ENCODE measurements around the gene A2ML1. TPM values are rescaled to one million over a fixed set of nuclear protein-coding genes. Genes with fewer than 3 reads are reported as not detected.

Gene A2ML1
- total and polyA plus RNA-seq, 8 donors = under 0.01 to 92.0 (median 1.1) TPM; not detected in 4

DNA sequence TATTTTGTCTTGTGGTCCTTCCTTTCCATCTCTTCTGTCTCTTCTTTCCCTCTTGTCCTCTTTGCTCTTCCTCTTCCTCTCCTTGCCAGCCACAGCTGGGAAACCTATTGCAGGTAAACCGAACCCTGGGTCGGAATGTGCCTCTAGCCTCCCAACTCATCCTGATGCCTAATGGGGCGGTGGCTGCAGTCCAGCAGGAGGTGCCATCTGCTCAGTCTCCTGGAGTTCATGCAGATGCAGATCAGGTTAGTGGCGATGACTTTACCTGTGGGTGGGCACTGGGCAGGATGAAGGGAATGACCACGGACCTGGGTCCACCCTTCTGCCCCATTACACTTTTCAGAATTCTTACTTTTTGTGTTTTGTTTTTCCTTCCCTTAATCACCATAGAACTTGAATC lies 100.1 kb downstream of the A2ML1 start:
- Histone ChIP-seq H3K4me1 (no peaks in the 10 kb centered on the region), H3K27me3 (no peaks in the 10 kb centered on the region), H3K36me3 (peaks cover 16 to 84% (median 61%) of the 10 kb centered on the region in 4 donors), H3K27ac (no peak overlapping the region), H3K9me3 (no peaks in the 10 kb centered on the region), H3K4me3 (no peak overlapping the region)
- DNase-seq = no peak
- intact Hi-C loops (cut with DNase I; ENCODE audit: low total_unique reads) = no loop called here
- 93 to 98% (median 93%) methylated on average over 5 of the region's 5 CpGs for WGBS, 5 donors
- TF ChIP-seq EP300 (IDR thresholded peaks at IDR 0.05) (no peak), POLR2A (IDR thresholded peaks at IDR 0.05) (no peak), POLR2AphosphoS5 (IDR thresholded peaks at IDR 0.05) (no peak)
- TF ChIP-seq, protein P1, sequence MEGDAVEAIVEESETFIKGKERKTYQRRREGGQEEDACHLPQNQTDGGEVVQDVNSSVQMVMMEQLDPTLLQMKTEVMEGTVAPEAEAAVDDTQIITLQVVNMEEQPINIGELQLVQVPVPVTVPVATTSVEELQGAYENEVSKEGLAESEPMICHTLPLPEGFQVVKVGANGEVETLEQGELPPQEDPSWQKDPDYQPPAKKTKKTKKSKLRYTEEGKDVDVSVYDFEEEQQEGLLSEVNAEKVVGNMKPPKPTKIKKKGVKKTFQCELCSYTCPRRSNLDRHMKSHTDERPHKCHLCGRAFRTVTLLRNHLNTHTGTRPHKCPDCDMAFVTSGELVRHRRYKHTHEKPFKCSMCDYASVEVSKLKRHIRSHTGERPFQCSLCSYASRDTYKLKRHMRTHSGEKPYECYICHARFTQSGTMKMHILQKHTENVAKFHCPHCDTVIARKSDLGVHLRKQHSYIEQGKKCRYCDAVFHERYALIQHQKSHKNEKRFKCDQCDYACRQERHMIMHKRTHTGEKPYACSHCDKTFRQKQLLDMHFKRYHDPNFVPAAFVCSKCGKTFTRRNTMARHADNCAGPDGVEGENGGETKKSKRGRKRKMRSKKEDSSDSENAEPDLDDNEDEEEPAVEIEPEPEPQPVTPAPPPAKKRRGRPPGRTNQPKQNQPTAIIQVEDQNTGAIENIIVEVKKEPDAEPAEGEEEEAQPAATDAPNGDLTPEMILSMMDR (IDR thresholded peaks at IDR 0.05) = no peak

Other genes with a start within 250 kb of the A2ML1 start
- gene AICDA, start 209.8 kb upstream of the A2ML1 start, total RNA-seq = under 1 TPM in 1 of 5 donors, not detected in 4; 0.37 TPM
- gene AICDA, start 209.8 kb upstream of the A2ML1 start, polyA plus RNA-seq = under 1 TPM in 1 of 3 donors, not detected in 2; 0.18 TPM
- gene MFAP5, start 159.8 kb upstream of the A2ML1 start, total RNA-seq = 100 to 1,000 TPM in 2 of 5 donors, 10 to 100 TPM in 3; 11.6 to 282 (median 88.7) TPM
- gene MFAP5, start 159.8 kb upstream of the A2ML1 start, polyA plus RNA-seq = 10 to 100 TPM; 10.6 to 20.6 (median 16.8) TPM
- gene RIMKLB, start 124.6 kb upstream of the A2ML1 start, total RNA-seq = 10 to 100 TPM in 4 of 5 donors, 1 to 10 TPM in 1; 3.2 to 78.0 (median 25.5) TPM
- 10 to 100 TPM; 18.2 to 40.0 (median 22.8) TPM for gene RIMKLB, start 124.6 kb upstream of the A2ML1 start, polyA plus RNA-seq
- 100 to 1,000 TPM in 1 of 5 donors, 10 to 100 TPM in 3, 1 to 10 TPM in 1; 4.3 to 176 (median 21.3) TPM for gene PHC1, start 91.9 kb downstream of the A2ML1 start, total RNA-seq
- 10 to 100 TPM in 2 of 3 donors, 1 to 10 TPM in 1; 9.7 to 18.9 (median 14.2) TPM for gene PHC1, start 91.9 kb downstream of the A2ML1 start, polyA plus RNA-seq
- 100 to 1,000 TPM in 2 of 5 donors, 10 to 100 TPM in 3; 33.3 to 155 (median 66.9) TPM for gene M6PR, start 127.0 kb downstream of the A2ML1 start, total RNA-seq
- 10 to 100 TPM; 20.9 to 50.1 (median 36.7) TPM for gene M6PR, start 127.0 kb downstream of the A2ML1 start, polyA plus RNA-seq
- 1 to 10 TPM in 2 of 5 donors, under 1 TPM in 1, not detected in 2; 0.43 to 2.9 (median 1.3) TPM for gene KLRG1, start 166.9 kb downstream of the A2ML1 start, total RNA-seq
- 1 to 10 TPM in 2 of 3 donors, under 1 TPM in 1; 0.40 to 1.7 (median 1.6) TPM for gene KLRG1, start 166.9 kb downstream of the A2ML1 start, polyA plus RNA-seq